PFSK-1 (cell line): ENCODE data around the gene ZSWIM2.

Experiments used
- FOXP2 ChIP-seq: optimal IDR thresholded peaks from 2 replicates; pipeline ENCODE3; 2011; ENCODE audit warnings: borderline replicate concordance, control low read depth, inconsistent platforms; ENCODE audit not compliant: insufficient read depth; ENCODE audit errors: extremely low read length, extremely low read depth
- POLR2AphosphoS5 ChIP-seq: IDR thresholded peaks from 2 replicates; pipeline ENCODE4 v1.6.1; 2012; ENCODE audit warnings: low read depth, mild to moderate bottlenecking, control low read depth, low read length, moderate library complexity
- SIN3A ChIP-seq: IDR thresholded peaks from 2 replicates; pipeline ENCODE4 v1.6.1; 2012; ENCODE audit warnings: mild to moderate bottlenecking, low read length, moderate library complexity, borderline replicate concordance; ENCODE audit not compliant: insufficient read depth
- TAF1 ChIP-seq: IDR thresholded peaks from 2 replicates; pipeline ENCODE4 v1.6.1; 2012; ENCODE audit warnings: low read length, control low read depth, borderline replicate concordance; ENCODE audit not compliant: insufficient read depth
- TF ChIP-seq, protein P1 (sequence below), 2 experiments: IDR thresholded peaks; 2 replicates each; pipeline versions ENCODE4 v1.6.1 to v1.8.0; 2011 to 2012; ENCODE audit warnings: low read depth in 2 of 2, low read length in 2 of 2, control low read depth in 1 of 2, inconsistent platforms in 1 of 2, mild to moderate bottlenecking in 1 of 2, moderate library complexity in 1 of 2; ENCODE audit not compliant: insufficient read depth in 1 of 2

The ZSWIM2 gene

DNA sequence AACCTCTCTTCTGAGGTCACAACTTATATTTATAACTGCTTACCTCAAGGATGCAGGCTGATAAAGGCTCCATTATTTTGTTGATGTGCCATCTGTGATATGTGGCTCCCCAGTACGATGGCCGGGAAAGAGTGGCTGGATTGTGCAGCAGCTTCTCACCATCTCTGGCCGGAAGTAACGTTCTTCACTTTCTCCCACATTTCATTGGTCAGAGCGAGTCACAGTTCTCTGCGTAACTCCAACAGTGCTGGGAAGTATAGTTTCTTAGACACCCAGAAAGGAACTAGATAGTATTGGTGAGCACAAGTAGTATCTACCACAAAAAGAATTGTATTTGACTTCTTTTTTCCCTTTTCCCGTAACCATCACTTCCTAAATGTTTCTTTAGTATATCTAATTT is 28.7 kb downstream of the ZSWIM2 start:
- TF ChIP-seq FOXP2, result no peak
- TF ChIP-seq, protein P1, sequence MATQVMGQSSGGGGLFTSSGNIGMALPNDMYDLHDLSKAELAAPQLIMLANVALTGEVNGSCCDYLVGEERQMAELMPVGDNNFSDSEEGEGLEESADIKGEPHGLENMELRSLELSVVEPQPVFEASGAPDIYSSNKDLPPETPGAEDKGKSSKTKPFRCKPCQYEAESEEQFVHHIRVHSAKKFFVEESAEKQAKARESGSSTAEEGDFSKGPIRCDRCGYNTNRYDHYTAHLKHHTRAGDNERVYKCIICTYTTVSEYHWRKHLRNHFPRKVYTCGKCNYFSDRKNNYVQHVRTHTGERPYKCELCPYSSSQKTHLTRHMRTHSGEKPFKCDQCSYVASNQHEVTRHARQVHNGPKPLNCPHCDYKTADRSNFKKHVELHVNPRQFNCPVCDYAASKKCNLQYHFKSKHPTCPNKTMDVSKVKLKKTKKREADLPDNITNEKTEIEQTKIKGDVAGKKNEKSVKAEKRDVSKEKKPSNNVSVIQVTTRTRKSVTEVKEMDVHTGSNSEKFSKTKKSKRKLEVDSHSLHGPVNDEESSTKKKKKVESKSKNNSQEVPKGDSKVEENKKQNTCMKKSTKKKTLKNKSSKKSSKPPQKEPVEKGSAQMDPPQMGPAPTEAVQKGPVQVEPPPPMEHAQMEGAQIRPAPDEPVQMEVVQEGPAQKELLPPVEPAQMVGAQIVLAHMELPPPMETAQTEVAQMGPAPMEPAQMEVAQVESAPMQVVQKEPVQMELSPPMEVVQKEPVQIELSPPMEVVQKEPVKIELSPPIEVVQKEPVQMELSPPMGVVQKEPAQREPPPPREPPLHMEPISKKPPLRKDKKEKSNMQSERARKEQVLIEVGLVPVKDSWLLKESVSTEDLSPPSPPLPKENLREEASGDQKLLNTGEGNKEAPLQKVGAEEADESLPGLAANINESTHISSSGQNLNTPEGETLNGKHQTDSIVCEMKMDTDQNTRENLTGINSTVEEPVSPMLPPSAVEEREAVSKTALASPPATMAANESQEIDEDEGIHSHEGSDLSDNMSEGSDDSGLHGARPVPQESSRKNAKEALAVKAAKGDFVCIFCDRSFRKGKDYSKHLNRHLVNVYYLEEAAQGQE (IDR thresholded peaks at IDR 0.05; ENCODE audit: insufficient read depth in 1 of 2, low read depth in 2 of 2, low read length in 2 of 2), result no peak
- TF ChIP-seq TAF1, result no peak
- no peak for TF ChIP-seq SIN3A
- no peak for TF ChIP-seq POLR2AphosphoS5

DNA sequence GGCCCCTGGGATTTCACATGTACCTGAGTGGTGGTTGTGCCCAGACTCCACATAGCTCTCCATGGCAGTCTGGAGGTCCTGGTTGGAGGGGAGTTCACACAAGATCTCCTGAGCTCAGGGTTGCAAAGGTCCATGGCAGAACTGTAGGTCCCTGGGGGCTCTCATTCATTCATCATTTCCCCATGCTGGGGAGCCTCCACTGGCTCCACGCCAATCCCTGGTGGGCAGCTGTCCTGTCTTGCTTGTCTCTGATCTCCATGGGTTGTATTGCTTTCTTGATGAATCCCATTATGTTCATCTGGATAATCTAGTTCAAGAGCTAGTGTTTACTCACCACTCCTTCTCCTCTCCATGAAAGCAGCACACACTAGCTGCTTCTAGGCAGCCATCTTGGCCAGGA is 42.4 kb downstream of the ZSWIM2 start:
- TF ChIP-seq TAF1, result no peak
- no peak for TF ChIP-seq POLR2AphosphoS5
- TF ChIP-seq SIN3A, result no peak
- TF ChIP-seq, protein P1 (IDR thresholded peaks at IDR 0.05; ENCODE audit: insufficient read depth in 1 of 2, low read depth in 2 of 2, low read length in 2 of 2), result no peak
- TF ChIP-seq FOXP2, result no peak

DNA sequence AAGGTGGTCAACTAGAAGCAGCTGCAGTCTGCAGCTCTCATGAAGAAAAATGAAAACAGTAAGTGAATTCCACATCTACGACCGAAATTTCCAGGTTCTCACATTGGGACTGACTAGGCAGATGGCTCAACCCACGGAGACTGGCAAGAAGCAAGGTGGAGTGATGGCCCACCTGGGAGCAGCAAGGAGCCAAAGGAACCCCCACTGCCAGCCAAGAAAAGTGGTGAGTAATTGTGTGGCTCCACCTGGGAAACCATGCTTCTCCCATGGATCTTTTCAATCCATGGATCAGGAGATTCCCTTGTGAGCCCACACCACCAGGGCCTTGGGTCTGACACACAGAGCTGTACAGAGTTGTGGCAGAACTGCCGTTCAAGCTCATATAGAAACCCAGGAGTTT is 64.0 kb downstream of the ZSWIM2 start:
- TF ChIP-seq, protein P1 (IDR thresholded peaks at IDR 0.05; ENCODE audit: insufficient read depth in 1 of 2, low read depth in 2 of 2, low read length in 2 of 2), result no peak
- no peak for TF ChIP-seq SIN3A
- TF ChIP-seq POLR2AphosphoS5, result no peak
- TF ChIP-seq FOXP2, result no peak
- TF ChIP-seq TAF1, result no peak

DNA sequence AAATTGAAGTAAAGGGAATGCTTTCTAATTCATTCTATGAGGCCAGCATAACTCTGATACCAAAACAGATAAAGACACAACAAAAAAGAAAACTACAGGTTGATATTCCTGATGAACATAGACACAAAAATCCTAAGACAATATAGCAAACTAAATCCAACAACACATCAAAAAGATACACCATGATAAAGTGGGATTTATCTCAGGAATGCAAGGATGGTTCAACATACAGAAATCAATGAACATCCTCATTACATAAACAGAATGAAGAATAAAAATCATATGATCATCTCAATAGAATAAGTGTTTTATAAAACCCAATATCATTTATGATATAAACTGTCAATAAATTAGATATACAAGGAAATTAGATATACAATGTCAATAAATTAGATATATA is 65.7 kb downstream of the ZSWIM2 start:
- TF ChIP-seq SIN3A (no peak), FOXP2 (no peak), TAF1 (no peak), POLR2AphosphoS5 (no peak)
- TF ChIP-seq, protein P1 (IDR thresholded peaks at IDR 0.05; ENCODE audit: insufficient read depth in 1 of 2, low read depth in 2 of 2, low read length in 2 of 2), result no peak

DNA sequence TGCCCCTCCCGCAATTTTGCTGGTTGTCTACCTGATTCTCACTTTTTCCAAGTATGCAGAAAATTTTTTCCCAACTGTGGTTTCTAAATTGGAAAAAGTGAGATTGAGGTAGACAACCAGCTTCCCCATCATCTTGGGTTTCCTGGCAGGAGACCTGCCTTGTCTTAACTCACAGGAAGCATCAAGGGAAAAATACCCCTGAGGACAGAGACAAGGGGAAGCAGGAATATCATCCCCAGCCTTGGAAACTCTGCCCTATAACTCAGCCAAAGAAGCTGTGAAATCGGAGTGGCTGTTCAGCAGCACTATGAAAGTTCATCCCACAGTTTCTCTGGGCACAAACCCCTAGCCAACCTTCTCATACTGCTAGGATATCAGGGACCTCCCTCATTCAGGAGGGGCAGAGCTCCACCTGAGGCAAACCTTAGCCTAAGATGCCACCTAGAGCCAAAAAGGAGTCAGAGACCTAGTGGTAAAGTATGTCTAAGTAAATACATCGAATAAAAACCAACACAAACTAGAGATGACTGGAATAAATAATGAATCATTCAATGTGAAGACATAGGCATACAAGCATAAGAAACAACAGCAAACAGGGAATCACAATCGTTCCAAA is 68.2 kb downstream of the ZSWIM2 start:
- TF ChIP-seq TAF1, result no peak
- TF ChIP-seq FOXP2, result no peak
- TF ChIP-seq POLR2AphosphoS5, result no peak
- no peak for TF ChIP-seq SIN3A
- TF ChIP-seq, protein P1 (IDR thresholded peaks at IDR 0.05; ENCODE audit: insufficient read depth in 1 of 2, low read depth in 2 of 2, low read length in 2 of 2), result no peak
